K562 (cell line): ENCODE data around the gene FARSA. TPM values are rescaled to one million over a fixed set of nuclear protein-coding genes. Genes with fewer than 3 reads are reported as not detected.
A peak's percentile ranks its signal among the peaks of the same experiment; 100 is the strongest.

Experiments
- BDP1 ChIP-seq: IDR thresholded peaks from 3 replicates; pipeline ENCODE4 v1.6.1; 2011; ENCODE audit not compliant: insufficient read length, insufficient read depth
- FOXK2 ChIP-seq, 2 experiments: fragments of 450-650 bp; IDR thresholded peaks in 1 of 2; conservative IDR thresholded peaks in 1 of 2; 2 replicates each; pipeline ENCODE4 v1.6.1; 2016; ENCODE audit warnings: low read depth in 2 of 2, mild to moderate bottlenecking in 1 of 2
- NFIC ChIP-seq: fragments of 450-650 bp; IDR thresholded peaks from 2 replicates; pipeline ENCODE4 v1.6.1; 2017; ENCODE audit warnings: mild to moderate bottlenecking, inconsistent platforms
- SUPT5H ChIP-seq: fragments of 450-650 bp; IDR thresholded peaks from 2 replicates; pipeline ENCODE4 v1.6.1; 2016
- ZKSCAN8 ChIP-seq: fragments of 200-800 bp; sonication (Bioruptor generic); IDR thresholded peaks from 2 replicates; pipeline ENCODE4 v1.6.1; 2016; ENCODE audit warnings: missing genetic modification characterization, missing compliant biosample characterization
- polyA plus RNA-seq, 8 experiments: library from polyadenylated mRNA; depleted of rRNA in 4 of 8; stranded (reverse) in 5 of 8; unstranded in 3 of 8; fragments of >200 nt; fragmentation: Nextera tagmentation in 2 of 8; fragmentation: Illumina TruSeq in 1 of 8; extraction: Ambion mirVana in 2 of 8; extraction: Trizol in 1 of 8; gene quantifications; 2 replicates each; pipeline versions ENCODE4 v1.2.1 to v1.2.3, GENCODE V29; 2011 to 2014; ENCODE audit warnings: inconsistent platforms in 1 of 8, missing spikeins in 1 of 8
- total RNA-seq, 7 experiments: library from RNA; depleted of rRNA in 6 of 7; stranded (reverse); fragments of >200 nt in 6 of 7; fragmentation: Illumina TruSeq in 2 of 7; extraction: Trizol in 2 of 7; gene quantifications; 2 replicates each; pipeline versions ENCODE4 v1.2.1 to v1.2.3, GENCODE V29; 2011 to 2021; ENCODE audit warnings: low replicate concordance in 1 of 7
- TF ChIP-seq, protein P1 (sequence below): sonication (generic); formaldehyde crosslinking; IDR thresholded peaks from 2 replicates; pipeline ENCODE4 v1.8.0; 2022; ENCODE audit warnings: mild to moderate bottlenecking, missing genetic modification reagents
- TF ChIP-seq, protein P2 (sequence below): sonication (generic); formaldehyde crosslinking; IDR thresholded peaks from 2 replicates; pipeline ENCODE4 v1.8.1; 2023; ENCODE audit warnings: missing genetic modification reagents, mild to moderate bottlenecking, borderline replicate concordance

The FARSA gene
- total and polyA plus RNA-seq, 9 of the 15 experiments (the other 6 are each of a cell fraction or from before 2014, with no cell fraction given) = 25.2 to 237 (median 89.6) TPM

DNA sequence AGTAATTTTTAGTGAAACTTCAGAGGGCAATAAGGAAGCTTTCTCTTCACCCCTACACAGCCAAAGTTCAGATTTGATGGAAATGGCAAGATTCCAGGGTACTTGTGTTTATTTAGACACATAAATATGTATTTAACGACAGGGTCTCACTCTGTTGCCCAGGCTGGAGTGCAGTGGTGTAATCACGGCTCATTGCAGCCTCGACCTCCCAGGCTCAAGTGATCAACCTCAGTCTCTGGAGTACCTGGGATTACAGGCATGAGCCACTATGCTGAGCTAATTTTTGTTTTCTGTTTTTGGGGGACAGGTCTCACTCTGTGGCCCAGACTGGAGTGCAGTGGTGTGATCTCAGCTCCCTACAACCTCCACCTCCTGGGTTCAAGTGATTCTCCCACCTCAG is 12.5 kb downstream of the FARSA start (continued):
- TF ChIP-seq, protein P1, sequence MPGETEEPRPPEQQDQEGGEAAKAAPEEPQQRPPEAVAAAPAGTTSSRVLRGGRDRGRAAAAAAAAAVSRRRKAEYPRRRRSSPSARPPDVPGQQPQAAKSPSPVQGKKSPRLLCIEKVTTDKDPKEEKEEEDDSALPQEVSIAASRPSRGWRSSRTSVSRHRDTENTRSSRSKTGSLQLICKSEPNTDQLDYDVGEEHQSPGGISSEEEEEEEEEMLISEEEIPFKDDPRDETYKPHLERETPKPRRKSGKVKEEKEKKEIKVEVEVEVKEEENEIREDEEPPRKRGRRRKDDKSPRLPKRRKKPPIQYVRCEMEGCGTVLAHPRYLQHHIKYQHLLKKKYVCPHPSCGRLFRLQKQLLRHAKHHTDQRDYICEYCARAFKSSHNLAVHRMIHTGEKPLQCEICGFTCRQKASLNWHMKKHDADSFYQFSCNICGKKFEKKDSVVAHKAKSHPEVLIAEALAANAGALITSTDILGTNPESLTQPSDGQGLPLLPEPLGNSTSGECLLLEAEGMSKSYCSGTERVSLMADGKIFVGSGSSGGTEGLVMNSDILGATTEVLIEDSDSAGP = no peak
- TF ChIP-seq SUPT5H (peak; percentile 63; the same call in 1 of the 2 replicates), FOXK2 (conservative IDR thresholded peaks at IDR 0.05 in 1 of 2, IDR thresholded peaks at IDR 0.05 in 1 of 2; ENCODE audit: low read depth in 2 of 2) (no peak), BDP1 (no peak), ZKSCAN8 (CRISPR knock-in tag) (no peak), NFIC (no peak)
- TF ChIP-seq, protein P2, sequence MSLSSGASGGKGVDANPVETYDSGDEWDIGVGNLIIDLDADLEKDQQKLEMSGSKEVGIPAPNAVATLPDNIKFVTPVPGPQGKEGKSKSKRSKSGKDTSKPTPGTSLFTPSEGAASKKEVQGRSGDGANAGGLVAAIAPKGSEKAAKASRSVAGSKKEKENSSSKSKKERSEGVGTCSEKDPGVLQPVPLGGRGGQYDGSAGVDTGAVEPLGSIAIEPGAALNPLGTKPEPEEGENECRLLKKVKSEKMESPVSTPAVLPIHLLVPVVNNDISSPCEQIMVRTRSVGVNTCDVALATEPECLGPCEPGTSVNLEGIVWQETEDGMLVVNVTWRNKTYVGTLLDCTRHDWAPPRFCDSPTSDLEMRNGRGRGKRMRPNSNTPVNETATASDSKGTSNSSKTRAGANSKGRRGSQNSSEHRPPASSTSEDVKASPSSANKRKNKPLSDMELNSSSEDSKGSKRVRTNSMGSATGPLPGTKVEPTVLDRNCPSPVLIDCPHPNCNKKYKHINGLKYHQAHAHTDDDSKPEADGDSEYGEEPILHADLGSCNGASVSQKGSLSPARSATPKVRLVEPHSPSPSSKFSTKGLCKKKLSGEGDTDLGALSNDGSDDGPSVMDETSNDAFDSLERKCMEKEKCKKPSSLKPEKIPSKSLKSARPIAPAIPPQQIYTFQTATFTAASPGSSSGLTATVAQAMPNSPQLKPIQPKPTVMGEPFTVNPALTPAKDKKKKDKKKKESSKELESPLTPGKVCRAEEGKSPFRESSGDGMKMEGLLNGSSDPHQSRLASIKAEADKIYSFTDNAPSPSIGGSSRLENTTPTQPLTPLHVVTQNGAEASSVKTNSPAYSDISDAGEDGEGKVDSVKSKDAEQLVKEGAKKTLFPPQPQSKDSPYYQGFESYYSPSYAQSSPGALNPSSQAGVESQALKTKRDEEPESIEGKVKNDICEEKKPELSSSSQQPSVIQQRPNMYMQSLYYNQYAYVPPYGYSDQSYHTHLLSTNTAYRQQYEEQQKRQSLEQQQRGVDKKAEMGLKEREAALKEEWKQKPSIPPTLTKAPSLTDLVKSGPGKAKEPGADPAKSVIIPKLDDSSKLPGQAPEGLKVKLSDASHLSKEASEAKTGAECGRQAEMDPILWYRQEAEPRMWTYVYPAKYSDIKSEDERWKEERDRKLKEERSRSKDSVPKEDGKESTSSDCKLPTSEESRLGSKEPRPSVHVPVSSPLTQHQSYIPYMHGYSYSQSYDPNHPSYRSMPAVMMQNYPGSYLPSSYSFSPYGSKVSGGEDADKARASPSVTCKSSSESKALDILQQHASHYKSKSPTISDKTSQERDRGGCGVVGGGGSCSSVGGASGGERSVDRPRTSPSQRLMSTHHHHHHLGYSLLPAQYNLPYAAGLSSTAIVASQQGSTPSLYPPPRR (CRISPR knock-in tag) = no peak
